NOMO-1 treated with DMSO at 0.1 percent for 48 hours (cell line): ENCODE results near the gene WRNIP1.
A peak's percentile ranks its signal among the peaks of the same experiment; 100 is the strongest.

Experiments
- DNase-seq: peaks from one replicate; lab custom pipeline; 2025; ENCODE audit not compliant: unreplicated experiment; lab: John Stamatoyannopoulos, UW

Gene WRNIP1

DNA sequence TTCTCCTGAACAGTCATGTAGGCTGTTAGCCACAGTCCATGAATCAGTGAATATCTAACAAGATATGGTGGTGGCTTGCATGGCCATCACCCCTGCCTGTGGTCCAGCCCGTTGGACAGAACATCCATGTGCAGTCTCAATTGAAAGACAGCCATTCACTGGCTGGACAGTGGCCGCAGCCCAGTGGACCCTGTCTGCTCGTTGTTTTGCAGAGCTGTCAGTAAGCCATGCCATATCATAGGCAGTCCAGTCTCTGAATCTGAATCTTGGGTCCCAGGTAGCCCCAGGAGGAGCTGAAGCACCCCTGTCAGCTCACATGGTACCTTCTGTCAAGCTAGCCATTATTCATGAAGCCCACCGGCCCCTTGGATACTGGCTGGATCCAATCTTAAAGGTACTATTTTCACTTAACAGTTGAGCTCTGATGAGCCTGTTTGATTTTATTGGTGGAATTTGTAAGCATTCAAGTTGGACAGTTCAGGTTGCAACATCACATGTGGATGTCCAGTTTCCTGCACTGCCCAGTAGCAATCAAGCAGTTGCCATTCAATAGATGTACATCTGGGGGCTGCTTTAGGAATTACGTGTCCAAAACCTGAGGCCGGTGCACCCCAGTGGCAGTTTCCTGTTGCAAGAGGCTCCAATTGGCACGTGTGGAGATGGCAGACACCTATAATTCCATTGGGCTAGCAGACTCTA is 38.7 kb downstream of the WRNIP1 start:
- no peak for DNase-seq

GRCh38 chr6:2804516-2804915 is 39.3 kb downstream of the WRNIP1 start:
- DNase-seq, result no peak

GRCh38 chr6:2805031-2805430 is 39.8 kb downstream of the WRNIP1 start:
- DNase-seq, result no peak

DNA sequence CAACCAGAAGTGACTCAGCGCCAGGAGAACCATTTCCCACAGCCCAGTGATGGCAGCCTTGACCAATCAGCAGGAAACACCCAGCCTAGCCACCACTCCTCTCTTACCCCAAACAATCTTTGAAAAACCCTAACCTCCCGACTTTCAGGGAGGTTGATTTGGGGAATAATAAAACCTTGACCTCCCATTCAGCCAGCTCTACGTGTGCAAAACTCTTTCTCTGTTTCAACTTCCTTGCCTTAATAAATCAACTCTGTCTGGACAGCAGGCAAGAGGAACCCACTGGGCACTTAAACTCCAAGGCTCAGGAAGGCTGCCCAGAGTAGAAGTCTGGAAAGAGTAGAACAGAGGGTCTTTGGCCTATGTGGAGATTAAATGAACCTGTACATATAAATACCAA is 41.5 kb downstream of the WRNIP1 start:
- DNase-seq, result no peak

GRCh38 chr6:2807342-2808090 is 42.3 kb downstream of the WRNIP1 start:
- DNase-seq, result no peak

DNA sequence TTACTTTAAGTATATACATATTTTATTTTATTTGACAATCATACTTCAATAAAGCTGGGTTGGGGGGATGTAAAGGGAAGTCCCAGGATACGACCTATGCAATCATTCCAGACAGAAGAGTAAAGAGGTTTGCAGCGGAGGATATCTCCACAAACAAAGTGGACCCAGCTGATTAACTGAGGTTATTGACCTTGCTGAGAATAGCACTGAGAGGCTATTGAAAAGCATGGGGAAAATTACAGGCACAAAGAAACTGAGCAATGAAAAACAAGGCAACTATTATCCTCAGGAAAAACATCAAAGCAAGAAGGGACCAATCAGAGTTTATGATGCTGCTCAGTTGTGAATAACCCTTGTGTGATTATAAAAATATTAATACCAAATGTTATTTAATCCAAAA is 43.8 kb downstream of the WRNIP1 start:
- DNase-seq, result no peak

DNA sequence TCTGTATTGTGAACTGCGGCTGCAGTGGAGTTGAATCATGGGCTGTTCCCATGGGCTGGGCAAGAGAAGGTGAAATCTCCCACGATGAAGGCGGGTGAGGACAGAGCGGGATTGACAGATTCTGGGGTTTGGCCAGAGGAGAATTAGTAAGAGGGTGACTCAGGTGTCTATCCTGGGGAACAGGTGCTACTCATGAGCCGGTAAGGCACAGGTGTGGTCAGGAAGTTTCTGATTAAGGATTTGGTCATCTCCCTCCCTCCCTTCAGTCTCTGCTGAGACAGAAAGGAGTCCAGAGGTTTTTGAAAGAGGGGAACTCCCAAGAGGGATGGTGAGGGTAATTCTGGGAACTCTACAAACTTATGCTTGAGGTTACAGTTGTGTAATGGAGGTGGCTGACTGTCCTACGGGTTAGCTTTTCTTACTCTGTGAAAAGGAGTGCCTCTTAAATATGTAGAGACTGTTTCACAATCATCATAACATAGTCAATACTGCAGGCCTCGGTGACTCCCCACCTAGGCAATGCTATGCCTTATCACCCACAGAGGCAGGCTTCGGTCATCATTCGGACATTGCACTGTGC is 45.0 kb downstream of the WRNIP1 start:
- peak; percentile 64 for DNase-seq

DNA sequence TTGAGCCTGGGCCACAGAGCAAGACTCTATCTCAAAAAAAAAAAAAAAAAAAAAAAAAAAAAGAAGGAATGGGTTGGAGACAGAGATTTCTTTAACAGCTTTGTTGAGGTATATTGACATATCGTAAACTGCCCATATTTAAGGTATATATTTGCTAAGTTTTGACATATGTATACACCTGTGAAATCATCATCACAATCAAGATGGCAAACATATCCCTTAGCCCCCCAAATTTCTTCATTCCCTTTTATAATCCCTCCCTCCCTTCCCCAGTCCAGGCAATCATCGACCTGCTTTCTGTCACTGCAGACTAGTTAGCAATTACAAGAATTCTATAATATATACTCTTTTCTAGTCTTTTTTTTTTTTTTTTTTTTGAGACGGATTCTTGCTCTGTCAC is 47.5 kb downstream of the WRNIP1 start:
- DNase-seq, result no peak

DNA sequence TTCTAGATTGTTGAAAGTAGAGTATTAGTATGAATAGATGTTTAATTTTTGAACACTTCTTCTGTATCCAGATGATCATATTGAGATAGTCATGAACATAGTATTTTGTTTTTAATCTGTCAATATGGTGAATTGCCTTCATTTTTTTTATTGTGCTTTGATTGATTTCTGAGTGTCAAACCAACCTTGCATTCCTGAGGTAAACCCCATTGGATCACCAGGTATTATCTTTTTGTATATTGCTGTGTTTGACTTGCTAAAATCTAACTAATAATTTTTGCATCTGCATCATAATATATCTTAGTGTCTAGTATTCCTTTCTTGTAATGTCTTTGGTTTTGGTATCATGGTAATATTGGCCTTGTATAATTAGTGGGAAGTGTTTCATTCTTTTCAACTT is 51.0 kb downstream of the WRNIP1 start:
- DNase-seq, result no peak

GRCh38 chr6:2817903-2818443 is 52.8 kb downstream of the WRNIP1 start:
- no peak for DNase-seq

- DNase-seq, result peak; percentile 15
Observed at GRCh38 chr6:2818593-2818992, 53.4 kb downstream of the WRNIP1 start.

GRCh38 chr6:2819115-2819514 is 53.9 kb downstream of the WRNIP1 start:
- DNase-seq, result no peak

DNA sequence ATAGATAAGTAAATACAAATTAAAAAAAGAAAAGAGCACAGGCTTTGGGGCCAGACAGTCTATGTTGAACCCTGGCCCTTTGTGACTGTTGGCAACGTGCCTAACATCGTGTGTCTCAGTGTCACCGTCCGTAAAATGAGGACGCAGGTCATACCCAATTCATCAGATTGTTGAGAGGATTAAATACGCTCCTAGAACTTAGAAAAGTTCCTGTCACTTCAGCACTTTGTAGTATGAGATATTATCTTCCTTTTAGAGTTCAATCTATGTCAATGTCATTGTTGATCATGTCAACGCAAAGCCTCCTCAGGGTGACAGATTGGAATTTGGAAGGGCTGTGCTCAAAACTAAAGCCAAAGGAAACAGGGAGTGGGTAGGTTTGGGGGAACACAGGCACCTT is 54.8 kb downstream of the WRNIP1 start:
- no peak for DNase-seq

- DNase-seq, result peak; percentile 43
Observed at GRCh38 chr6:2820415-2820814, 55.2 kb downstream of the WRNIP1 start.

- no peak for DNase-seq
Observed at GRCh38 chr6:2821554-2821953, 56.4 kb downstream of the WRNIP1 start.

DNA sequence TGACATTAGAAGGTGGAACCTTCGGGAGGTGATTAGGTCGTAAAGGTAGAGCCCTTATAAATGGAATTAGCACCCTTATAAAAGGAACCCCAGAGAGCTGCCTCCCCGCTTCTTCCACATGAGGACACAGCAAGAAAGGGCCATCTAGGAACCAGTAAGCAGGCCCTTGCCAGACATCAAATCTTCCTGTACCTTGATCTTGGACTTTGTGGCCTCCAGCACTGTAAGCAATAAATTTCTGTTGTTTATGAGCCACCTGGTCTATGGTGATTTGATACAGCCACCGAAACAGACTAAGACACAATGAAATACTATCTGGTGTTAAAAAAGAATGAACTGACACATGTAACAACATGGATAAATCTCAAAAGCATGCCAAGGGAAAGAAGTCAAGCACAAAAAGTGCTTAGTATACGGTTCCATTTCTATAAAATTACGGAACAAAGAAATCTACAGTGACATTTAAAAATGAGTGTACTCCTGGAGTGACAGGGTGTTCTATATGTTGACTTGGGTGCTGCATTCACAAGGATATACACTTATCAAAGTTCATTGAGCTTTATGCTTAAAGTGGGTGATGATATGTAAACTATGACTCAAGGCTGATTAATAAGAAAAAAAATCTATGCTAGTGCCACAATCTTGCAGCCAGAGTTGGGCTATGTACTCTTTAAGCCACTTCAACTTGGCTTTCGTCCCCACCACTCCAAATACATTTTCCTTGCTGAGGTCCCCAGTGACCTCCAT is 58.1 kb downstream of the WRNIP1 start:
- no peak for DNase-seq

DNA sequence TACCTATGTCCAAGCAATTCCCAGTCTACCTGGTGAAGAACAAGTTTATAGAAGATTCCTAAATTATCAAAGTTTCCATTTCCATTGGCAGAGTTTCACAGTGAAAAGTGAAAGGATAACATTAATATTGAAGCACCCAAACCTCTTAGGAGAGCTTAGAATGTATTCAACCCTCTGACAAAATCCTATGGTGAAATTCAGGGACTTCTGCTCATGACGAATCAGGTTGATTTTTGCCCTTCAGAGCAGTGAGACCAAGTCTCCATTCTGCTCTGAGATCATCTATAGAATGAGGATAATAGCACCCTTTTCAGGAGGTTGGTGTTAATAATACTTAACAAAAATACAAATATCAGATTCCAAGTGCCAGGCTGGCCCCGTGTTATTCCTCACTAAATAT is 60.9 kb downstream of the WRNIP1 start:
- DNase-seq, result no peak

GRCh38 chr6:2827142-2827541 is 61.9 kb downstream of the WRNIP1 start:
- DNase-seq, result no peak

GRCh38 chr6:2828629-2829028 is 63.4 kb downstream of the WRNIP1 start:
- no peak for DNase-seq

- no peak for DNase-seq
Observed at GRCh38 chr6:2829253-2829652, 64.1 kb downstream of the WRNIP1 start.

- DNase-seq, result no peak
Observed at GRCh38 chr6:2830183-2830582, 65.0 kb downstream of the WRNIP1 start.
